Pulmonary artery endothelial cell (primary cell): Measurements from ENCODE around the gene RBCK1. TPM values are rescaled to one million over a fixed set of nuclear protein-coding genes. Genes with fewer than 3 reads are reported as not detected.
"Not testable (repeated sequence)": the region's sequence is repeated elsewhere in the genome, so short reads cannot be mapped to it uniquely, and the experiment has no call there.

Source experiments
- DNase-seq: peaks from one replicate; pipeline ENCODE4 v3.0.0-alpha.2; 2011; ENCODE audit warnings: low read depth, low spot score
- total RNA-seq: library from RNA; depleted of rRNA; stranded (reverse); fragments of >200 nt; gene quantifications from 2 replicates; pipeline ENCODE4 v1.2.3, GENCODE V29; 2014

RBCK1 gene
- total RNA-seq, 1 donor from 2014 or later = 74.6 TPM

DNA sequence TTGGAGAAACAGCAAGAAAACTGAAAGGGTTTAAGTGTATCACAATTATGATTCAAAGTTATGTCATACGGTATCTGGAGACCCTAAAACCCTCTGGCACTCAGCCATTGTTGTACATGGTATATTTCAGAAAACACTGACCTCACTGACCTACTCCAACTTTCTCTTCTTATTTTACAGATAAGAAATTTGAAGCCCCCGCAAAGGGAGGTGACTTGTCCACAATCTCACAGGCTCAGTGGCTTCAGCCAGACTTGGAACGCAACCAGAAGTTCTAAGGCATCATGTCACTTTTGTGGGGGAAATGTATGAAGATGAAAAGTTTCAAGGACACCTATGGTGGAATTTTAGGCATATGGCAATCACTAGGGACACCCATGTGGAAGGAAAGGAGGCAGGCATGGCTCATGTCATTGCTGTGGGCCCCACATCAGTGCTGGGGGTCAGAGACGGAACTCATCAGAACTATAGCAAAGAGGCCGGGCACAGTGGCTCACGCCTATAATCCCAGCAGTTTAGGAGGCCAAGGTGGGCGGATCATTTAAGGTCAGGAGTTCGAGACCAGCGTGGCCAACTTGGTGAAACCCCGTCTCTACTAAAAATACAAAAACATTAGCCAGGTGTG lies 32.7 kb upstream of the RBCK1 start:
- DNase-seq = no peak

GRCh38 chr20:376089-376488 lies 32.0 kb upstream of the RBCK1 start:
- DNase-seq = no peak

- DNase-seq = no peak
Measured at GRCh38 chr20:376750-377149, 31.3 kb upstream of the RBCK1 start.

- DNase-seq = not testable (repeated sequence)
Measured at GRCh38 chr20:377578-377977, 30.5 kb upstream of the RBCK1 start.

- DNase-seq = no peak
Measured at GRCh38 chr20:378961-379336, 29.1 kb upstream of the RBCK1 start.

- DNase-seq = no peak
Measured at GRCh38 chr20:380763-381580, 27.1 kb upstream of the RBCK1 start.

- no peak for DNase-seq
Measured at GRCh38 chr20:381581-382290, 26.4 kb upstream of the RBCK1 start.

DNA sequence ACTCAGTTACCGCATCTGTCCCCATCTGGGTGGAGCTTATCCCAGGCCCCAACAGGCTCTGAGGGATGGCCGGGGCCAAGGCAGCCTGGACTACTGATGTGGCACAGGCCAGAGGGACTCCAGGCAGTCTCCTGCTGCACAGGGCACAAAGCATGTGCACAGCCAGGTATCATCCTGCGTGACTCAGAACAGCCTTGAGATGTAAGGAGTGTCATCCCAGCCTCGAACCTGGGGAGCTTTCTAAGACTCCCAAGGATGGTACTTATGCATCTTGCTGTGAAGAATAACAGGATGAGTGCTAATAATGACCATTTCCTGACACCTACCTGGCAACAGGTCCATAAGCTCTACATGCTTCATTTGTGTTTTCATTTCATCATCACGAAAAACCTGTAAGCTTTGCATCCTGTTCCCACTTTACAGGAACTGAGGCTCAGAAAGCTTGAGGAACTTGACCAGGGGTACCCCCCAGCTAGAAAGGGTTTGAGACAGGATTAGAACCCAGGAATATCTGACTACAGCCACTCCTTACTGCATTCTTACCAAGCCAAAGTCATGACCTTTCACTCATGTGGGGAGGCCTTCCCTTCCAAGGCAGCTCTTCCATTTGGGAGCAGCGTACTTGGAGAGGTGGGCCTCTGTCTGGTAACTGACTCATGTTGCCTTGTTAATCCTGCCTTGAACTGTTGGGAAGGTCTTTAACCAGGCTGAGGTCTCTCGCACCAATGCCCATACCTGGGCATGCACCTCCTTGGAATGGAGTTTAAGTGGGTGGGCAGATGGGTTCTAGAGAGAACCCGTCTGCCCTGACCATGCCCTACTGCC lies 25.6 kb upstream of the RBCK1 start:
- no peak for DNase-seq

- DNase-seq = no peak
Measured at GRCh38 chr20:383889-384288, 24.2 kb upstream of the RBCK1 start.

DNA sequence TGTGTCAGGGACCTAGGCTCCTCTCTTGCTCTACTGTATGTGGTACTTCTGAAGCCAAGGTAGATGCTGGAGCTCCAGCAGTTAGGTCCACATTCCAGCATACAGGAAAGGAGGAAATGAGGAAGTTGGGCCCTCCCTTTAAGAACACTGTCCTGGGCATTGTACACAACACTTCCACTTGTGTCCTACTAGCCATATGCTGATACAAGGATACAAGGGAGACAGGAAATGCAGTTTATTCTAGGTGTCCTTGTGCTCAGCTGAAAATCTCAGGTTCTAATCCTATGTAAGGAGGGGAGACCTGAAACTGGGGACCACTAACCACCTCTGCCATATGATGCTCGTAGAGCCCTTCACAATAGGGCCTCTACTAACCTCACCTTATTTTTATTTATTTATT lies 23.4 kb upstream of the RBCK1 start:
- DNase-seq = no peak

DNA sequence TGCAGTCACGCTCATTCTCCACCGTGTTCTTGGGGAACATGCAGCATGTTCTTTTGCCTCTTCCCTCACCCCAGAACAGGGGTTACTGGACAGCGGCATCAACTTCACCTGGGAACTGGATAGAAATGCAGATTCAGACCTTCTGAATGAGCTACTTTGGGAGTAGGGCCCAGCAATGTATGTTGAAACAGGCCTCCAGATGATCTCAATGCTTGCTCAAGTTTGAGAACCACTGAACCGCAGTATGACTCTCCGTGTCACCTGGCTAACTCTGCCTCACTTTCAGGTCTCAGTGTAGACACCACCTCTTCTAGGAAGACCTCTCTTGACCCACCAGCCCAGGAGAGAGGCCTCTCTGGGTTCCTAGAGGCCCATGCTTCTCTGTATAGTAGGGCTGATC lies 22.7 kb upstream of the RBCK1 start:
- DNase-seq = no peak

DNA sequence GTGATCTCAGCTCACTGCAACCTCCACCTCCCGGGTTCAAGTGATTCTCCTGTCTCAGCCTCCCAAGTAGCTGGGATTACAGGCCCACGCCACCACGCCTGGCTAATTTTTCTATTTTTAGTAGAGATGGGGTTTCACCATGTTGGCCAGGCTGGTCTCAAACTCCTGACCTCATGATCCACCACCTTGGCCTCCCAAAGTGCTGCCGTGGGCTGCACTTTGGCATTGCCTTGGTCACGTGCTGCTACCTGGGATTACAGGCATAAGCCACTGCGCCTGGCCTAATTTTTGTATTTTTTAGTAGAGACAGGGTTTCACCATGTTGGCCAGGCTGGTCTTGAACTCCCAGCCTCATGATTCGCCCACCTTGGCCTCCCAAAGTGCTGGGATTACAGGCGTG lies 21.5 kb upstream of the RBCK1 start:
- not testable (repeated sequence) for DNase-seq

DNA sequence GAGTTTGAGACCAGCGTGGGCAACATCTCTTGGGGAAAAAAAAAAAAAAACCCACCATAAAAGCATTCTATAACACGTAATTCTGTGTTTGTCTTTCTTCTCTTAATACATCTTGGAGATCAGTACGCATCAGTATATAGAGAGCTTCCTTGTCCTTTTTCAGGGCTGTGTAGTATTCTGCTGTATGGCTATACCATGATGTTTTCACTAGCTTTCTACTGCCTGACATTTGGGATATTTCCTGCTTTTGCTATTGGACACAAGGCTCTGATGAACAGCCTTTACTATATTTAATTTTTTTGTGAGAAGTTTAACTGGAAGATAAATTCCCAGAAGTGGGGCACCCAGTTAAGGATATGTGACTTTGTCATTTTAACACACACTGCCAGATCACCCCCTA lies 20.6 kb upstream of the RBCK1 start:
- DNase-seq = no peak

- no peak for DNase-seq
Measured at GRCh38 chr20:388034-388994, 19.8 kb upstream of the RBCK1 start.

DNA sequence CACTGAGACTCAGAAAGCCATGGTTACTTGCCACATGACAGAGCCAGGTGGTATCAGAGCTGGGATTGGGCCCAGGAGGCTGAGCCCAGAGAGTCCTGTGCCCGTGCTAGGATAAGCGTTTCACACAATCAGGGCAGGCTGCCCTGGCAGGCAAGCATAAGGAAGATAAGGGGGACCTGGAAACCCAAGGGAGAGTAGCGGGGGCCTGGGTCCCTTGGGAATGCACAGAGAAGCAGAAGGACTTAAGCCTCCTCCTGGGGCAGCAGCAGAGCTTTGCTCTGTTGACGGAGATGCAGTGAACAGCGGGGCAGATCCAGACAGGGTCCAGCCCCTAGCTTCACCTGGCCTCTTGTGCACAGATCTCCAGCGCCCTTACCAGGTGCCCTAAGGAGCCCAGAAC lies 18.9 kb upstream of the RBCK1 start:
- DNase-seq = no peak

DNA sequence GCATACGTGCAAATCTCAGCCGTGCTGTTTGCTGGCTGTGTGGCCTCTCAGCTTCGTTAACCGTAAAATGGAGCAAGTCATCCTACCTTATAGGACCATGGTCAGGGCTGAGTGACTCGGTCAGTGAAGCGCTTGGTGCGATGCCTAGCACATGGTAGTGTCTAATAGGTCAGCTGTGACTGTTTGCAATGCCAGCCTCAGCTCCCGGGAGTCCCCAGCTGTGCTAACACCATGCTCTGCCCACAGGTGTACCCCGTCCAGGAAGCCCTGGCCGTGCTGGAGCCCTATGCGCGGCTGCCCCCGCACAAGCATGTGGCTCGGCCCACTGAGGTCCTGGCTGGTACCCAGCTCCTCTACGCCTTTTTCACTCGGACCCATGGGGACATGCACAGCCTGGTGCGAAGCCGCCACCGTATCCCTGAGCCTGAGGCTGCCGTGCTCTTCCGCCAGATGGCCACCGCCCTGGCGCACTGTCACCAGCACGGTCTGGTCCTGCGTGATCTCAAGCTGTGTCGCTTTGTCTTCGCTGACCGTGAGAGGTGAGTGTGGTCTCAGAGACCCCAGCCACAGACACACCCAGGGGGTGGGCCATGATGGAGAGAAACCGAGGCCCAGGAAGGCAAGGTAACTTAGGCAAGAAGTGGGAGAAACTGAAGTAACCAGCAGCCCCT lies 16.9 kb upstream of the RBCK1 start:
- DNase-seq = no peak

- DNase-seq = not testable (repeated sequence)
Measured at GRCh38 chr20:393296-393695, 14.8 kb upstream of the RBCK1 start.

DNA sequence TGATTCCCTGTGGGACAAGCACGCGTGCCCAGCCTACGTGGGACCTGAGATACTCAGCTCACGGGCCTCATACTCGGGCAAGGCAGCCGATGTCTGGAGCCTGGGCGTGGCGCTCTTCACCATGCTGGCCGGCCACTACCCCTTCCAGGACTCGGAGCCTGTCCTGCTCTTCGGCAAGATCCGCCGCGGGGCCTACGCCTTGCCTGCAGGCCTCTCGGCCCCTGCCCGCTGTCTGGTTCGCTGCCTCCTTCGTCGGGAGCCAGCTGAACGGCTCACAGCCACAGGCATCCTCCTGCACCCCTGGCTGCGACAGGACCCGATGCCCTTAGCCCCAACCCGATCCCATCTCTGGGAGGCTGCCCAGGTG lies 11.9 kb upstream of the RBCK1 start:
- DNase-seq = no peak

DNA sequence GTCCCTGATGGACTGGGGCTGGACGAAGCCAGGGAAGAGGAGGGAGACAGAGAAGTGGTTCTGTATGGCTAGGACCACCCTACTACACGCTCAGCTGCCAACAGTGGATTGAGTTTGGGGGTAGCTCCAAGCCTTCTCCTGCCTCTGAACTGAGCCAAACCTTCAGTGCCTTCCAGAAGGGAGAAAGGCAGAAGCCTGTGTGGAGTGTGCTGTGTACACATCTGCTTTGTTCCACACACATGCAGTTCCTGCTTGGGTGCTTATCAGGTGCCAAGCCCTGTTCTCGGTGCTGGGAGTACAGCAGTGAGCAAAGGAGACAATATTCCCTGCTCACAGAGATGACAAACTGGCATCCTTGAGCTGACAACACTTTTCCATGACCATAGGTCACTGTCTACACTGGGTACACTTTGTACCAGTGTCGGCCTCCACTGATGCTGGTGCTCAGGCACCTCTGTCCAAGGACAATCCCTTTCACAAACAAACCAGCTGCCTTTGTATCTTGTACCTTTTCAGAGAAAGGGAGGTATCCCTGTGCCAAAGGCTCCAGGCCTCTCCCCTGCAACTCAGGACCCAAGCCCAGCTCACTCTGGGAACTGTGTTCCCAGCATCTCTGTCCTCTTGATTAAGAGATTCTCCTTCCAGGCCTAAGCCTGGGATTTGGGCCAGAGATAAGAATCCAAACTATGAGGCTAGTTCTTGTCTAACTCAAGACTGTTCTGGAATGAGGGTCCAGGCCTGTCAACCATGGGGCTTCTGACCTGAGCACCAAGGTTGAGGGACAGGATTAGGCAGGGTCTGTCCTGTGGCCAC lies 11.3 kb upstream of the RBCK1 start:
- DNase-seq = no peak
